ENCODE measurements around the gene ADAM23.

GRCh38 chr2:206410714-206411113, 32.6 kb upstream of the ADAM23 start:
- TF ChIP-seq HMGXB4 (CRISPR knock-in tag; IDR thresholded peaks at IDR 0.05) (no peak), MAX (CRISPR knock-in tag; IDR thresholded peaks at IDR 0.05) (no peak), TP53 (CRISPR knock-in tag; IDR thresholded peaks at IDR 0.05) (no peak), CREM (CRISPR knock-in tag; IDR thresholded peaks at IDR 0.05) (no peak), IRF1 (CRISPR knock-in tag; IDR thresholded peaks at IDR 0.05) (no peak), CTCF (IDR thresholded peaks at IDR 0.05) (no peak)

All from WTC11 (cell line).